ENCODE data around the gene NCOA7. TPM values are rescaled to one million over a fixed set of nuclear protein-coding genes. Genes with fewer than 3 reads are reported as not detected.

The NCOA7 gene
- total and polyA plus RNA-seq, 4 donors: 8.6 to 40.9 (median 17.6) TPM

- Histone ChIP-seq H3K27me3 (ENCODE audit: control insufficient read depth in 4 of 4, insufficient read depth in 4 of 4, low read length in 3 of 4) (no peaks in the 10 kb centered on the region), H3K4me1 (ENCODE audit: control insufficient read depth in 4 of 4, insufficient read depth in 4 of 4, low read length in 3 of 4) (peaks cover 0 to 3% (median 0%) of the 10 kb centered on the region in 4 donors), H3K27ac (ENCODE audit: low read depth in 1 of 2, low read length in 2 of 2) (no peak overlapping the region), H3K4me3 (ENCODE audit: low read depth in 1 of 3, low read length in 3 of 3) (no peak overlapping the region), H3K9ac (ENCODE audit: low read depth in 1 of 2, low read length in 2 of 2) (no peak overlapping the region), H3K36me3 (ENCODE audit: control insufficient read depth in 4 of 4, insufficient read depth in 3 of 4, low read depth in 1 of 4, low read length in 3 of 4) (no peaks in the 10 kb centered on the region), H3K9me3 (ENCODE audit: control insufficient read depth in 4 of 4, low read length in 3 of 4) (no peaks in the 10 kb centered on the region)
- TF ChIP-seq SP1 (IDR thresholded peaks at IDR 0.05) (no peak), NR2F2 (IDR thresholded peaks at IDR 0.05) (no peak), ZBTB33 (IDR thresholded peaks at IDR 0.05) (no peak), TAF1 (conservative IDR thresholded peaks at IDR 0.05) (no peak), RXRA (IDR thresholded peaks at IDR 0.05) (no peak), YY1 (IDR thresholded peaks at IDR 0.05) (no peak)
- TF ChIP-seq, protein P1, sequence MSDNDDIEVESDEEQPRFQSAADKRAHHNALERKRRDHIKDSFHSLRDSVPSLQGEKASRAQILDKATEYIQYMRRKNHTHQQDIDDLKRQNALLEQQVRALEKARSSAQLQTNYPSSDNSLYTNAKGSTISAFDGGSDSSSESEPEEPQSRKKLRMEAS (IDR thresholded peaks at IDR 0.05): no peak
- no peak for DNase-seq (ENCODE audit: low spot score)
- WGBS: 95% methylated on average over 2 of the region's 2 CpGs
These were observed 45.7 kb downstream of the NCOA7 start for GRCh38 chr6:125836466-125836865.

DNA sequence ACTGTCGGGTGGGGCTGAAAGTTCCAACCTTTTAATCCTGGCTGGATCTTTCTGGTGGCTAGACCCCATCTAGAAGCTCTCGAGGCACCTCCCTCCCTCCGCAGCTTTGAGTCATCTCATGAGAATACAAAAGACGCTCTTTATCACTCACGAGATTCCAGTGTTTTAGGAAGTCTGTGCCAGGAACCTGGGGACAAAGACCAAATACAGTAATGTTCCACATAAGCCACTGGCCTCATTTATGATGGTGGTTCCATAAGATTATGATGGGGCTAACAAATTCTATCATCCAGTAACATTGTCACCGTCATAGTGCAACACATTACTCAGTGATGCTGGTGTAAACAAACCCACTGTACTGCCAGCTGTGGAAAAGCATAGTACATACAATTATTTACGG is 48.7 kb downstream of the NCOA7 start:
- Histone ChIP-seq H3K27ac (ENCODE audit: low read depth in 1 of 2, low read length in 2 of 2) (no peak overlapping the region), H3K27me3 (ENCODE audit: control insufficient read depth in 4 of 4, insufficient read depth in 4 of 4, low read length in 3 of 4) (no peaks in the 10 kb centered on the region), H3K4me3 (ENCODE audit: low read depth in 1 of 3, low read length in 3 of 3) (no peak overlapping the region), H3K9me3 (ENCODE audit: control insufficient read depth in 4 of 4, low read length in 3 of 4) (no peaks in the 10 kb centered on the region), H3K36me3 (ENCODE audit: control insufficient read depth in 4 of 4, insufficient read depth in 3 of 4, low read depth in 1 of 4, low read length in 3 of 4) (no peaks in the 10 kb centered on the region), H3K4me1 (ENCODE audit: control insufficient read depth in 4 of 4, insufficient read depth in 4 of 4, low read length in 3 of 4) (peaks cover 0 to 3% (median 0%) of the 10 kb centered on the region in 4 donors), H3K9ac (ENCODE audit: low read depth in 1 of 2, low read length in 2 of 2) (no peak overlapping the region)
- no peak for DNase-seq (ENCODE audit: low spot score)
- TF ChIP-seq, protein P1 (IDR thresholded peaks at IDR 0.05): no peak
- no peak for TF ChIP-seq NR2F2 (IDR thresholded peaks at IDR 0.05)
- no peak for TF ChIP-seq SP1 (IDR thresholded peaks at IDR 0.05)
- TF ChIP-seq TAF1 (conservative IDR thresholded peaks at IDR 0.05): no peak
- no peak for TF ChIP-seq RAD21 (IDR thresholded peaks at IDR 0.05)
- TF ChIP-seq YY1 (IDR thresholded peaks at IDR 0.05): no peak
- 85% methylated on average over 7 of the region's 7 CpGs for WGBS

GRCh38 chr6:125839879-125840278 is 49.1 kb downstream of the NCOA7 start:
- H3K4me3 ChIP-seq (ENCODE audit: low read depth in 1 of 3, low read length in 3 of 3): no peak overlapping the region
- 78% methylated on average over 1 of the region's 1 CpG for WGBS
- H3K9me3 ChIP-seq (ENCODE audit: control insufficient read depth in 4 of 4, low read length in 3 of 4): no peaks in the 10 kb centered on the region
- DNase-seq (ENCODE audit: low spot score): no peak
- no peak overlapping the region for H3K27ac ChIP-seq (ENCODE audit: low read depth in 1 of 2, low read length in 2 of 2)
- H3K4me1 ChIP-seq (ENCODE audit: control insufficient read depth in 4 of 4, insufficient read depth in 4 of 4, low read length in 3 of 4): peaks cover 0 to 3% (median under 1%) of the 10 kb centered on the region in 4 donors
- no peaks in the 10 kb centered on the region for H3K27me3 ChIP-seq (ENCODE audit: control insufficient read depth in 4 of 4, insufficient read depth in 4 of 4, low read length in 3 of 4)
- no peaks in the 10 kb centered on the region for H3K36me3 ChIP-seq (ENCODE audit: control insufficient read depth in 4 of 4, insufficient read depth in 3 of 4, low read depth in 1 of 4, low read length in 3 of 4)
- TF ChIP-seq ZBTB33 (IDR thresholded peaks at IDR 0.05): no peak
- no peak for TF ChIP-seq FOXA1 (IDR thresholded peaks at IDR 0.05)
- no peak for TF ChIP-seq NR2F2 (IDR thresholded peaks at IDR 0.05)
- no peak for TF ChIP-seq JUND (IDR thresholded peaks at IDR 0.05)
- no peak for TF ChIP-seq RXRA (IDR thresholded peaks at IDR 0.05)
- no peak for TF ChIP-seq TAF1 (conservative IDR thresholded peaks at IDR 0.05)
- TF ChIP-seq RAD21 (IDR thresholded peaks at IDR 0.05): no peak
- no peak for TF ChIP-seq YY1 (IDR thresholded peaks at IDR 0.05)
- TF ChIP-seq, protein P2, sequence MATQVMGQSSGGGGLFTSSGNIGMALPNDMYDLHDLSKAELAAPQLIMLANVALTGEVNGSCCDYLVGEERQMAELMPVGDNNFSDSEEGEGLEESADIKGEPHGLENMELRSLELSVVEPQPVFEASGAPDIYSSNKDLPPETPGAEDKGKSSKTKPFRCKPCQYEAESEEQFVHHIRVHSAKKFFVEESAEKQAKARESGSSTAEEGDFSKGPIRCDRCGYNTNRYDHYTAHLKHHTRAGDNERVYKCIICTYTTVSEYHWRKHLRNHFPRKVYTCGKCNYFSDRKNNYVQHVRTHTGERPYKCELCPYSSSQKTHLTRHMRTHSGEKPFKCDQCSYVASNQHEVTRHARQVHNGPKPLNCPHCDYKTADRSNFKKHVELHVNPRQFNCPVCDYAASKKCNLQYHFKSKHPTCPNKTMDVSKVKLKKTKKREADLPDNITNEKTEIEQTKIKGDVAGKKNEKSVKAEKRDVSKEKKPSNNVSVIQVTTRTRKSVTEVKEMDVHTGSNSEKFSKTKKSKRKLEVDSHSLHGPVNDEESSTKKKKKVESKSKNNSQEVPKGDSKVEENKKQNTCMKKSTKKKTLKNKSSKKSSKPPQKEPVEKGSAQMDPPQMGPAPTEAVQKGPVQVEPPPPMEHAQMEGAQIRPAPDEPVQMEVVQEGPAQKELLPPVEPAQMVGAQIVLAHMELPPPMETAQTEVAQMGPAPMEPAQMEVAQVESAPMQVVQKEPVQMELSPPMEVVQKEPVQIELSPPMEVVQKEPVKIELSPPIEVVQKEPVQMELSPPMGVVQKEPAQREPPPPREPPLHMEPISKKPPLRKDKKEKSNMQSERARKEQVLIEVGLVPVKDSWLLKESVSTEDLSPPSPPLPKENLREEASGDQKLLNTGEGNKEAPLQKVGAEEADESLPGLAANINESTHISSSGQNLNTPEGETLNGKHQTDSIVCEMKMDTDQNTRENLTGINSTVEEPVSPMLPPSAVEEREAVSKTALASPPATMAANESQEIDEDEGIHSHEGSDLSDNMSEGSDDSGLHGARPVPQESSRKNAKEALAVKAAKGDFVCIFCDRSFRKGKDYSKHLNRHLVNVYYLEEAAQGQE (IDR thresholded peaks at IDR 0.05): no peak
- TF ChIP-seq SP1 (IDR thresholded peaks at IDR 0.05): no peak
- TF ChIP-seq FOXA2 (IDR thresholded peaks at IDR 0.05): no peak
- TF ChIP-seq HNF4A (conservative IDR thresholded peaks at IDR 0.05): no peak
- TF ChIP-seq, protein P1 (IDR thresholded peaks at IDR 0.05): no peak
- TF ChIP-seq HNF4G (IDR thresholded peaks at IDR 0.05): no peak
- no peak for TF ChIP-seq EGR1 (IDR thresholded peaks at IDR 0.05; ENCODE audit: low read depth in 2 of 2)
- H3K9ac ChIP-seq (ENCODE audit: low read depth in 1 of 2, low read length in 2 of 2): no peak overlapping the region

Measured in liver (tissue), 9 donors.